ENCODE measurements around the gene CERS6.

The CERS6 gene

GRCh38 chr2:168503901-168504300 is 47.8 kb downstream of the CERS6 start:
- H3K36me3 ChIP-seq (ENCODE audit: control insufficient read depth in 4 of 4, insufficient read depth in 4 of 4, low read length in 3 of 4) = peaks cover 0 to 3% (median 1%) of the 10 kb centered on the region in 4 experiments
- H3K27ac ChIP-seq (ENCODE audit: insufficient read depth in 1 of 2, low read depth in 1 of 2, low read length in 2 of 2, poor library complexity in 1 of 2, severe bottlenecking in 2 of 2) = no peak overlapping the region
- POLR2A ChIA-PET = no interaction called here
- H3K4me3 ChIP-seq (ENCODE audit: control insufficient read depth in 1 of 7, extremely low read depth in 1 of 7, insufficient read depth in 4 of 7, low read depth in 2 of 7, low read length in 6 of 7) = no peak overlapping the region
- WGBS (ENCODE audit: insufficient coverage) = 100% methylated on average over 3 of the region's 3 CpGs
- DNase-seq = no peak
- H3K9me3 ChIP-seq (ENCODE audit: control extremely low read depth in 1 of 5, control insufficient read depth in 4 of 5, insufficient read depth in 2 of 5, low read depth in 1 of 5, low read length in 4 of 5) = peaks cover 0 to 23% (median 4%) of the 10 kb centered on the region in 5 experiments
- CTCF ChIA-PET = interaction anchor here (1.2 kb wide), 4 partner anchors 17 to 166 kb away, joined by 3 to 4 read pairs (median 3); no protein-coding TSS in a partner anchor
- H3K4me1 ChIP-seq (ENCODE audit: control extremely low read depth in 1 of 4, control insufficient read depth in 4 of 4, insufficient read depth in 4 of 4, low read length in 3 of 4) = no peaks in the 10 kb centered on the region
- no peaks in the 10 kb centered on the region for H3K27me3 ChIP-seq (replicated peaks in 2 of 5; ENCODE audit: control insufficient read depth in 4 of 5, insufficient read depth in 5 of 5, low read length in 4 of 5)

- ChIA-PET POLR2A (interaction anchor here (0.6 kb wide), 2 partner anchors 77 to 142 kb away, joined by 3 read pairs; no protein-coding TSS in a partner anchor), CTCF (interaction anchor here (1.2 kb wide), 3 partner anchors 17 to 165 kb away, joined by 3 to 4 read pairs (median 3); no protein-coding TSS in a partner anchor)
Observed at GRCh38 chr2:168504323-168504722, 48.3 kb downstream of the CERS6 start.

GRCh38 chr2:168510125-168510756 is 54.2 kb downstream of the CERS6 start:
- CTCF ChIA-PET = no interaction called here
- 96% methylated on average over 3 of the region's 6 CpGs for WGBS (ENCODE audit: insufficient coverage)
- POLR2A ChIA-PET = no interaction called here

More at GRCh38 chr2:168504323-168504722, 48.3 kb downstream of the CERS6 start:
- DNase-seq = no peak
- H3K36me3 ChIP-seq (ENCODE audit: control insufficient read depth in 4 of 4, insufficient read depth in 4 of 4, low read length in 3 of 4) = peaks cover 0 to 3% (median 1%) of the 10 kb centered on the region in 4 experiments
- H3K4me3 ChIP-seq (ENCODE audit: control insufficient read depth in 1 of 7, extremely low read depth in 1 of 7, insufficient read depth in 4 of 7, low read depth in 2 of 7, low read length in 6 of 7) = no peak overlapping the region
- H3K27ac ChIP-seq (ENCODE audit: insufficient read depth in 1 of 2, low read depth in 1 of 2, low read length in 2 of 2, poor library complexity in 1 of 2, severe bottlenecking in 2 of 2) = no peak overlapping the region
- 96% methylated on average over 2 of the region's 2 CpGs for WGBS (ENCODE audit: insufficient coverage)
- H3K27me3 ChIP-seq (replicated peaks in 2 of 5; ENCODE audit: control insufficient read depth in 4 of 5, insufficient read depth in 5 of 5, low read length in 4 of 5) = no peaks in the 10 kb centered on the region
- peaks cover 0 to 22% (median 4%) of the 10 kb centered on the region in 5 experiments for H3K9me3 ChIP-seq (ENCODE audit: control extremely low read depth in 1 of 5, control insufficient read depth in 4 of 5, insufficient read depth in 2 of 5, low read depth in 1 of 5, low read length in 4 of 5)
- H3K4me1 ChIP-seq (ENCODE audit: control extremely low read depth in 1 of 4, control insufficient read depth in 4 of 4, insufficient read depth in 4 of 4, low read length in 3 of 4) = no peaks in the 10 kb centered on the region

GRCh38 chr2:168514692-168515091 is 58.6 kb downstream of the CERS6 start:
- peaks cover 0 to 6% (median 4%) of the 10 kb centered on the region in 4 experiments for H3K4me1 ChIP-seq (ENCODE audit: control extremely low read depth in 1 of 4, control insufficient read depth in 4 of 4, insufficient read depth in 4 of 4, low read length in 3 of 4)
- CTCF ChIA-PET = no interaction called here
- H3K27ac ChIP-seq (ENCODE audit: insufficient read depth in 1 of 2, low read depth in 1 of 2, low read length in 2 of 2, poor library complexity in 1 of 2, severe bottlenecking in 2 of 2) = no peak overlapping the region
- no peak overlapping the region for H3K4me3 ChIP-seq (ENCODE audit: control insufficient read depth in 1 of 7, extremely low read depth in 1 of 7, insufficient read depth in 4 of 7, low read depth in 2 of 7, low read length in 6 of 7)
- POLR2A ChIA-PET = no interaction called here
- no peaks in the 10 kb centered on the region for H3K27me3 ChIP-seq (replicated peaks in 2 of 5; ENCODE audit: control insufficient read depth in 4 of 5, insufficient read depth in 5 of 5, low read length in 4 of 5)
- no peak for DNase-seq
- H3K9me3 ChIP-seq (ENCODE audit: control extremely low read depth in 1 of 5, control insufficient read depth in 4 of 5, insufficient read depth in 2 of 5, low read depth in 1 of 5, low read length in 4 of 5) = peaks cover 0 to 2% (median 0%) of the 10 kb centered on the region in 5 experiments
- H3K36me3 ChIP-seq (ENCODE audit: control insufficient read depth in 4 of 4, insufficient read depth in 4 of 4, low read length in 3 of 4) = peaks cover 0 to 1% (median 0%) of the 10 kb centered on the region in 4 experiments
- 100% methylated on average over 1 of the region's 1 CpG for WGBS (ENCODE audit: insufficient coverage)

More at GRCh38 chr2:168510125-168510756, 54.2 kb downstream of the CERS6 start:
- Histone ChIP-seq H3K9me3 (ENCODE audit: control extremely low read depth in 1 of 5, control insufficient read depth in 4 of 5, insufficient read depth in 2 of 5, low read depth in 1 of 5, low read length in 4 of 5) (no peaks in the 10 kb centered on the region), H3K36me3 (ENCODE audit: control insufficient read depth in 4 of 4, insufficient read depth in 4 of 4, low read length in 3 of 4) (peaks cover 0 to 1% (median 0%) of the 10 kb centered on the region in 4 experiments), H3K27me3 (replicated peaks in 2 of 5; ENCODE audit: control insufficient read depth in 4 of 5, insufficient read depth in 5 of 5, low read length in 4 of 5) (no peaks in the 10 kb centered on the region), H3K4me1 (ENCODE audit: control extremely low read depth in 1 of 4, control insufficient read depth in 4 of 4, insufficient read depth in 4 of 4, low read length in 3 of 4) (peaks cover 0 to 2% (median 0%) of the 10 kb centered on the region in 4 experiments), H3K4me3 (ENCODE audit: control insufficient read depth in 1 of 7, extremely low read depth in 1 of 7, insufficient read depth in 4 of 7, low read depth in 2 of 7, low read length in 6 of 7) (no peak overlapping the region), H3K27ac (ENCODE audit: insufficient read depth in 1 of 2, low read depth in 1 of 2, low read length in 2 of 2, poor library complexity in 1 of 2, severe bottlenecking in 2 of 2) (no peak overlapping the region)
- DNase-seq = no peak

- 100% methylated on average over 2 of the region's 2 CpGs for WGBS (ENCODE audit: insufficient coverage)
- Histone ChIP-seq H3K9me3 (ENCODE audit: control extremely low read depth in 1 of 5, control insufficient read depth in 4 of 5, insufficient read depth in 2 of 5, low read depth in 1 of 5, low read length in 4 of 5) (peaks cover 0 to 2% (median 0%) of the 10 kb centered on the region in 5 experiments), H3K36me3 (ENCODE audit: control insufficient read depth in 4 of 4, insufficient read depth in 4 of 4, low read length in 3 of 4) (no peaks in the 10 kb centered on the region), H3K27ac (ENCODE audit: insufficient read depth in 1 of 2, low read depth in 1 of 2, low read length in 2 of 2, poor library complexity in 1 of 2, severe bottlenecking in 2 of 2) (no peak overlapping the region), H3K4me1 (ENCODE audit: control extremely low read depth in 1 of 4, control insufficient read depth in 4 of 4, insufficient read depth in 4 of 4, low read length in 3 of 4) (peaks cover 0 to 6% (median 4%) of the 10 kb centered on the region in 4 experiments), H3K4me3 (ENCODE audit: control insufficient read depth in 1 of 7, extremely low read depth in 1 of 7, insufficient read depth in 4 of 7, low read depth in 2 of 7, low read length in 6 of 7) (no peak overlapping the region), H3K27me3 (replicated peaks in 2 of 5; ENCODE audit: control insufficient read depth in 4 of 5, insufficient read depth in 5 of 5, low read length in 4 of 5) (no peaks in the 10 kb centered on the region)
- POLR2A ChIA-PET = no interaction called here
- CTCF ChIA-PET = interaction anchor here (0.8 kb wide), 1 partner anchor 9 kb away, joined by 3 read pairs; no protein-coding TSS in a partner anchor
- DNase-seq = no peak
Observed at GRCh38 chr2:168515502-168515901, 59.4 kb downstream of the CERS6 start.

- WGBS (ENCODE audit: insufficient coverage) = 94% methylated on average over 6 of the region's 7 CpGs
- Histone ChIP-seq H3K4me3 (ENCODE audit: control insufficient read depth in 1 of 7, extremely low read depth in 1 of 7, insufficient read depth in 4 of 7, low read depth in 2 of 7, low read length in 6 of 7) (no peak overlapping the region), H3K27ac (ENCODE audit: insufficient read depth in 1 of 2, low read depth in 1 of 2, low read length in 2 of 2, poor library complexity in 1 of 2, severe bottlenecking in 2 of 2) (no peak overlapping the region), H3K36me3 (ENCODE audit: control insufficient read depth in 4 of 4, insufficient read depth in 4 of 4, low read length in 3 of 4) (no peaks in the 10 kb centered on the region), H3K9me3 (ENCODE audit: control extremely low read depth in 1 of 5, control insufficient read depth in 4 of 5, insufficient read depth in 2 of 5, low read depth in 1 of 5, low read length in 4 of 5) (peaks cover 0 to 2% (median 0%) of the 10 kb centered on the region in 5 experiments), H3K4me1 (ENCODE audit: control extremely low read depth in 1 of 4, control insufficient read depth in 4 of 4, insufficient read depth in 4 of 4, low read length in 3 of 4) (peaks cover 0 to 8% (median 4%) of the 10 kb centered on the region in 4 experiments), H3K27me3 (replicated peaks in 2 of 5; ENCODE audit: control insufficient read depth in 4 of 5, insufficient read depth in 5 of 5, low read length in 4 of 5) (no peaks in the 10 kb centered on the region)
- ChIA-PET CTCF (interaction anchor here (1.2 kb wide), 2 partner anchors 9 to 10 kb away, joined by 3 read pairs; no protein-coding TSS in a partner anchor), POLR2A (no interaction called here)
- no peak for DNase-seq
Observed at GRCh38 chr2:168517816-168518215, 61.7 kb downstream of the CERS6 start.

- Histone ChIP-seq H3K9me3 (ENCODE audit: control extremely low read depth in 1 of 5, control insufficient read depth in 4 of 5, insufficient read depth in 2 of 5, low read depth in 1 of 5, low read length in 4 of 5) (peaks cover 0 to 2% (median 0%) of the 10 kb centered on the region in 5 experiments), H3K27ac (ENCODE audit: insufficient read depth in 1 of 2, low read depth in 1 of 2, low read length in 2 of 2, poor library complexity in 1 of 2, severe bottlenecking in 2 of 2) (no peak overlapping the region), H3K27me3 (replicated peaks in 2 of 5; ENCODE audit: control insufficient read depth in 4 of 5, insufficient read depth in 5 of 5, low read length in 4 of 5) (no peaks in the 10 kb centered on the region), H3K4me1 (ENCODE audit: control extremely low read depth in 1 of 4, control insufficient read depth in 4 of 4, insufficient read depth in 4 of 4, low read length in 3 of 4) (peaks cover 0 to 10% (median 7%) of the 10 kb centered on the region in 4 experiments), H3K36me3 (ENCODE audit: control insufficient read depth in 4 of 4, insufficient read depth in 4 of 4, low read length in 3 of 4) (no peaks in the 10 kb centered on the region), H3K4me3 (ENCODE audit: control insufficient read depth in 1 of 7, extremely low read depth in 1 of 7, insufficient read depth in 4 of 7, low read depth in 2 of 7, low read length in 6 of 7) (no peak overlapping the region)
- 63% methylated on average over 4 of the region's 6 CpGs for WGBS (ENCODE audit: insufficient coverage)
- ChIA-PET POLR2A (no interaction called here), CTCF (interaction anchor here (1.2 kb wide), 2 partner anchors 10 to 11 kb away, joined by 3 read pairs; no protein-coding TSS in a partner anchor)
- no peak for DNase-seq
Observed at GRCh38 chr2:168518555-168519066, 62.5 kb downstream of the CERS6 start.

Data from common myeloid progenitor, CD34-positive (primary cell).